ENCODE results near the gene GPR61. TPM values are rescaled to one million over a fixed set of nuclear protein-coding genes. Genes with fewer than 3 reads are reported as not detected.

The GPR61 gene
- total RNA-seq, 2 experiments from 2014 or later = 0.22 TPM; not detected in 1

DNA sequence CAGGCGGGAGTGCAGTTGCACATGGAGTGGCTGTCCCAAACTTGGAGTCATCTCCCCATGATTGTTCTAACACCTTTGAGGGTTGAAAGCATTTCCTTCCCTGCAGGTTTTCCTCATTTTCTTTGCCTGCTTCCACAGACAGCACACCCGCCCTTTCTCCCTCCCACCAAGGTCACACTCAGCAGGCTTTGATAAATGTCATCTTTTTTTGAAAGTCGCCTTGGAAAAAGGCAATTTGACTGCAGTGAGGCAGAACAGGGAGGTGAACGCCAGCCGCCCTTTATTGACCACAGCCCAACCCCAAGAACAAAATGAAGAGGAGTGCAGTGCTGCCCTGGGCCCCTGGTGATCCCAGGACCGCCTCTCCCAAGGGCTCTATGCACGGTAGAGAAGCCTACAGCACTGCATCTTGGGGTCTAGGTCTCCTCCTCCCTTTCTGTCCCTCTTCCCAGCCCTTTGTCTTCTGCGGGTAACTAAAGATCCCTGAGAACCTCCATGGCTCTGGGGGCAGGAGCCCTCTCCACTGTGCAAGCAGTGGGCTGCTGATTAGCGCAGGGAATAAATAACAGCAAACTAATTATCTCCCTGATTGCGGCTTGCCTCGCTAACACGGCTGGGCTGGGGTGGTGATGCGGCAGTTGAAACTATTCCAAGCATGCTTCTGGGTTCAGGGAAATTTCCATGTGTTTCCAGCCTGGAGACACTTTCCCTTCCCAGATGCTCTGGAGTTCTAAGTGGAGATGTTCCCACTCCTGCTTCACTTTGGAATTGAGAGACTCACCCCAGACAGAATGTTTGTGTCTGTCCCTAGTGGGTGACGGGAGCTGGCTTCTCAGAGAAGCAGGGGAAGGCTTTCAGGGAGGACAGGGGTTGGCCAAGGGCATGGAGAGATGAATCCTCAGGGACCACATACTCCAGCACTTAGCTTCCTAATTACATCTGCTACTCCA lies 18.4 kb upstream of the GPR61 start:
- DNase-seq = no peak
- no peaks in the 10 kb centered on the region for H3K4me1 Mint-ChIP-seq (ENCODE audit: low read depth)
- CTCF ChIA-PET = interaction anchor here (0.9 to 40.7 kb wide), 4 partner anchors 11 to 257 kb away, joined by 3 to 1390 read pairs (median 706); partner anchors contain the start of genes AMIGO1, ATXN7L2, CYB561D1 and GPR61
- no peaks in the 10 kb centered on the region for H3K36me3 Mint-ChIP-seq (ENCODE audit: low read depth)
- no peaks in the 10 kb centered on the region for H3K9me3 Mint-ChIP-seq
- no peaks in the 10 kb centered on the region for H3K27me3 Mint-ChIP-seq
- no peak overlapping the region for H3K4me3 Mint-ChIP-seq
- TF ChIP-seq, protein P1, sequence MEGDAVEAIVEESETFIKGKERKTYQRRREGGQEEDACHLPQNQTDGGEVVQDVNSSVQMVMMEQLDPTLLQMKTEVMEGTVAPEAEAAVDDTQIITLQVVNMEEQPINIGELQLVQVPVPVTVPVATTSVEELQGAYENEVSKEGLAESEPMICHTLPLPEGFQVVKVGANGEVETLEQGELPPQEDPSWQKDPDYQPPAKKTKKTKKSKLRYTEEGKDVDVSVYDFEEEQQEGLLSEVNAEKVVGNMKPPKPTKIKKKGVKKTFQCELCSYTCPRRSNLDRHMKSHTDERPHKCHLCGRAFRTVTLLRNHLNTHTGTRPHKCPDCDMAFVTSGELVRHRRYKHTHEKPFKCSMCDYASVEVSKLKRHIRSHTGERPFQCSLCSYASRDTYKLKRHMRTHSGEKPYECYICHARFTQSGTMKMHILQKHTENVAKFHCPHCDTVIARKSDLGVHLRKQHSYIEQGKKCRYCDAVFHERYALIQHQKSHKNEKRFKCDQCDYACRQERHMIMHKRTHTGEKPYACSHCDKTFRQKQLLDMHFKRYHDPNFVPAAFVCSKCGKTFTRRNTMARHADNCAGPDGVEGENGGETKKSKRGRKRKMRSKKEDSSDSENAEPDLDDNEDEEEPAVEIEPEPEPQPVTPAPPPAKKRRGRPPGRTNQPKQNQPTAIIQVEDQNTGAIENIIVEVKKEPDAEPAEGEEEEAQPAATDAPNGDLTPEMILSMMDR (IDR thresholded peaks at IDR 0.05) = no peak
- intact Hi-C loops (cut with micrococcal nuclease) = no loop called here
- no peak for ATAC-seq
- H3K27ac Mint-ChIP-seq = no peak overlapping the region
- POLR2A ChIA-PET = interaction anchor here (1.3 kb wide), 1 partner anchor 11 kb away, joined by 4 read pairs; no protein-coding TSS in a partner anchor

DNA sequence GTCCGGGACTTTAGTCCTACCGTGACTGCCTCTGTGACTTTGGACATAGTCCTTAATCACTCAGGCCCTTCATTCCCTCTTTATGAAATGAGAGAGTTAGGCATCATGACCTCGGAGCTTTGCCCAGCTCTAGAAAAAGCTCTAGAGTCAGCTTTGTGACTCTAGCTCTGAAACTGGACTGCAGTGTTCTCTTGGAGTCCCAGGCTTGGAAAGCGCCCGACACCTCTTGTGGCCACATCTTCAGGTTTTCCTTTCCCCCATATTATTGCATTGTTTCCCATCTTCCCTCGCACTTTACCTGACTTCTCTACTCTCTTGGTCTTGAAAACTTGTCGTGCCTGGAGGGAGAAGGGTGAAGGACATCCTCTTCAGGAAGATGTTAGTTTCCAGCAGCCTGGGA lies 17.6 kb upstream of the GPR61 start:
- TF ChIP-seq, protein P1 (IDR thresholded peaks at IDR 0.05) = no peak
- ATAC-seq = no peak
- H3K4me1 Mint-ChIP-seq (ENCODE audit: low read depth) = no peaks in the 10 kb centered on the region

DNA sequence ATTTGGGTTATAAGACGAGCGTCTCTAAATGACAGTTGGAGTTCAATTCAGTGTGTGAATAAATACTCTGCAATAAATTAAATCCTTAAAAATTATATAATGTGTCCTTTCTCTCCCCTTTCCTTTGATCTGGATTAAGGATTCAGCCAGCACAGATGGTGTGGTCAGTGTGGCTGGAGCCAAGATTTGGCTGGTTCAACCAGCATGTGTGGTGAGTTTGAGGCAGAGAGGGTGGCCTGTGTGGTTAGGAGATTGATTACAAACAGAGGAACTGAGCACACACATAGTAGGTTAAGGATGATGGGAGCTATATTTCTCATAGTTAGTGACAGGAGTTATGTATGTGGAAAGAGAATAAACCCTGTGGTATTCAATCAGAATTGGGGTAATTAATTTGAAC lies 16.0 kb upstream of the GPR61 start:
- H3K27ac Mint-ChIP-seq = no peak overlapping the region
- H3K9me3 Mint-ChIP-seq = no peaks in the 10 kb centered on the region
- TF ChIP-seq, protein P1 (IDR thresholded peaks at IDR 0.05) = no peak
- POLR2A ChIA-PET = no interaction called here
- no peak overlapping the region for H3K4me3 Mint-ChIP-seq
- no peaks in the 10 kb centered on the region for H3K4me1 Mint-ChIP-seq (ENCODE audit: low read depth)
- no peaks in the 10 kb centered on the region for H3K36me3 Mint-ChIP-seq (ENCODE audit: low read depth)
- H3K27me3 Mint-ChIP-seq = no peaks in the 10 kb centered on the region
- CTCF ChIA-PET = interaction anchor here (1.3 to 21.7 kb wide), 3 partner anchors 8 to 125 kb away, joined by 4 to 1390 read pairs (median 22); partner anchors contain the start of genes AMIGO1, ATXN7L2 and CYB561D1
- ATAC-seq (no peak), DNase-seq (no peak)
- intact Hi-C loops (cut with micrococcal nuclease) = no loop called here

More for the DNA sequence above, 17.6 kb upstream of the GPR61 start:
- Mint-ChIP-seq H3K36me3 (ENCODE audit: low read depth) (no peaks in the 10 kb centered on the region), H3K27me3 (no peaks in the 10 kb centered on the region), H3K9me3 (no peaks in the 10 kb centered on the region), H3K4me3 (no peak overlapping the region), H3K27ac (no peak overlapping the region)
- intact Hi-C loops (cut with micrococcal nuclease) = no loop called here
- no peak for DNase-seq
- POLR2A ChIA-PET = no interaction called here
- CTCF ChIA-PET = interaction anchor here (3.8 to 21.7 kb wide), 2 partner anchors 10 to 21 kb away, joined by 22 to 1390 read pairs; partner anchors contain the start of genes AMIGO1, ATXN7L2 and CYB561D1

DNA sequence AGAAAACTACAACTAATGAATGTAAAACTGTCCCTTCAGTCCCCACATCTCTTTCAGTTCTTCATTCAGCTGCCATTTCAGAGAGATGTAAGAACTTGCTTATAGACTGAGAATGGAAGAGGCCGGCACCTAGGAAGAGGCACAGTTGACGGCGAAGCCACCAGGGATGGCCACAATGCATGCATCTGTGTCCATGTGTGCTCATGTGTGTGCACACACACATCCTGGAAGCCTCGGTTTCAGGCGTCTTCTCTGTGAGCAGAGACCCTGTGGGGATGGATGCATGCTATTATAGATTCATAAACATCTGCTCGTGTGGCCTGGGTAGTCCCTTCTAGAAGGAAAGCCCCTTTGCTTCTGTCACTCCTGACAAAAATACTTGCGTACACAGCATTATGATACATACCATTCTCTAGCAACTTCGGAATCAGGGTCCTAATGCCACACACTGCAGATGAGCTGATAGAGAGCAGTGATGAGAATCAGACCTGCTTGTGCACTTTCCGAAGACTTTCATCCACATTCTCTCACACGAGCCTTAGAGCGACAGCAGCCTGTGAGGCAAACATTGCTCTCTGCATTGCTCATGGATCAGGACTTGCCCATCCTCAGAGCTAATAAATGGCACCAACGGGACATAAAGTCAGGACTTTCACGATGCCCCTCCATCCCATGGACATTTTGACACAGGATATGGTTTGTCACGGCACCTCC lies 12.4 kb upstream of the GPR61 start:
- ChIA-PET CTCF (interaction anchor here (21.7 kb wide), 1 partner anchor 27 kb away, joined by 1390 read pairs; the partner anchor contains the start of genes AMIGO1, ATXN7L2 and CYB561D1), POLR2A (interaction anchor here (1.1 kb wide), 2 partner anchors 21 to 22 kb away, joined by 3 read pairs; no protein-coding TSS in a partner anchor)
- TF ChIP-seq, protein P1 (IDR thresholded peaks at IDR 0.05) = no peak
- intact Hi-C loops (cut with micrococcal nuclease) = no loop called here
- H3K27me3 Mint-ChIP-seq = no peaks in the 10 kb centered on the region
- ATAC-seq (no peak), DNase-seq (no peak)
- H3K4me1 Mint-ChIP-seq (ENCODE audit: low read depth) = peaks cover 18% of the 10 kb centered on the region
- H3K9me3 Mint-ChIP-seq = no peaks in the 10 kb centered on the region
- no peak overlapping the region for H3K4me3 Mint-ChIP-seq
- H3K27ac Mint-ChIP-seq = no peak overlapping the region
- no peaks in the 10 kb centered on the region for H3K36me3 Mint-ChIP-seq (ENCODE audit: low read depth)

Data from activated CD8-positive, alpha-beta T cell treated with anti-CD3 and anti-CD28 coated beads for 36 hours (primary cell).